GM19468 (cell line): ENCODE measurements around the gene ZNF560.
A peak's percentile ranks its signal among the peaks of the same experiment; 100 is the strongest.

Source experiments
- ATAC-seq: cut with Tn5 transposase; IDR thresholded peaks from one replicate; pipeline ENCODE4 v1.9.1; 2021; ENCODE audit warnings: mild to moderate bottlenecking, moderate library complexity, moderate number of reproducible peaks; ENCODE audit not compliant: unreplicated experiment; ENCODE audit errors: extremely low read depth

The ZNF560 gene

GRCh38 chr19:9445037-9445436 lies 53.4 kb downstream of the ZNF560 start:
- no peak for ATAC-seq

DNA sequence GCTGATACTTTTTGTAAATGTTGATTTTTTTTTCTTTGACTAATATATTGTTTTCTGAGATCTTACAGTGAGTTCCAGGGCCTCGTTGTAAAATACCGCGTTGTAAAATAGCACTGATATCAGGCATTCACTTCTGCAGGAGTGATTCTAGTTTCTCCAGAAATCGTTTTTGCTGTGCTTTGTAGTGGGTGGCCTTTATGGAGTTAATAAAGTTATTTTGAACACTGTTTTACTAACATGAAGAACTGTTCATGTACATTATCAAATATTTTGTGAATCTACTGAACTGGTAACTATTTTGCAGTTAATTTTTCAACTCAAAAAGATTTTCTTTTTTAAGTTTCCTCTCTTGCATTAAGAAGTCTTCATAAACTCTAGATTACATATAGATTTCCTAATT lies 62.1 kb downstream of the ZNF560 start:
- no peak for ATAC-seq

- peak; percentile 81 for ATAC-seq
Observed at GRCh38 chr19:9435279-9436268, 62.8 kb downstream of the ZNF560 start, which contains the start of gene ZNF266. TSS of gene ZNF266 (minus strand) at chr19:9435573. CDS start at chr19:9420089, 15,484 bp downstream.

DNA sequence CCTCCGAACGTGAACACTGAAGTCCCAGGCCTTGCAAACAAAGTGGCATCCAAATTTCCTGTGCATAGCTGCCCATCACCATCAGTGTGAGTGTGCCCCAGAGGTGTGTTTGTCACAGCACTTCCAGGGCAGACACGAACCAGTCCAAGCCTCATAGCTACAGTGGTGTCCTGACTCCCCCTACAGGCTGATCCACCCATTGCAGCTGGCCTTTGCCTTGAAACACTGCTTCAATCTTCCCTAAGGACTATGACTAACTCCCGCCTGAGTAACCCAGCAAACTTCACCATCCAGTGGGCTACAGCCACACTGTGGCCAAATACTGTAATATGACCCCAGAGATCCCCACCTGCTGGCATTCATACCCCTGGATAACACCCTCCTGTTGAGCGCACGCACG lies 66.9 kb downstream of the ZNF560 start:
- ATAC-seq, result no peak

DNA sequence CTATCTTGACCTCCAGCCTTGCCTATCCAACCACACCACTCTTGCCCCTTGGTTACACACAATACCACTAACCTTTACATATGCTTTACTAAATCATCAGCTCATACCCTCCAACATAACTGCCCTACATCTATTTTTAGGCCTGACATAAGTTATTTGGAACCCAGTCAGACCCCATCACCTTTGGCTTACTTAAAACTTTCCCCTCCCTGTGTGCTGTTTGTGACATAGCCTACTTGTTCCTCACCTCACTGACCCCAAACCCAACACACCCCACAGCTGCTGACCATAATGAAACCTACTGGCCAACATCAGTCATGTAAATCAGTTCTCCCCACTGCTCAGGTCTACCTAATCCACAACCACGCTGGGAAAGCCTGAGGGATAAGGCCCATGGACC lies 68.0 kb downstream of the ZNF560 start:
- no peak for ATAC-seq

DNA sequence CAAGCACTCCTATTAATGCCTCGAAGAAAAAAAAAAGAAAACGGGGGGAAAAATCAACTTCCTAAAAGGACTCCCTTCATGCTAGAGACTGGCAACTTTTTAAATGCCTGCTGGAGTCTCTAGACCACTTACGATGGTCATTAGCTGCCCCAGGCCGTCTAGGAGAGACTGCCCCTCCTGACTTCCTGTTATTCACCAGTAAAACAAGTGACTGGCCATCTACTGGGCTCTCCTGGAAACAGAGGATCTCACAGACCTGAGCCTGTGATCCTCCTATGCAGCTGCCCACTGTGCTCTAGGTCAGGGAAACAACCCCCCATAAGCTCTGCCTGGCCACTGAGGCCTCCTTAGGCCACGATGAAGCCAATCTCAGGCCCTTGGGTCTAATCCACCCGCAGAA lies 70.5 kb downstream of the ZNF560 start:
- ATAC-seq, result no peak
